ENCODE results near the gene ADSS2.
"Not testable (repeated sequence)": the region's sequence is repeated elsewhere in the genome, so short reads cannot be mapped to it uniquely, and the experiment has no call there.

The ADSS2 gene

GRCh38 chr1:244365262-244365661 lies 86.4 kb downstream of the ADSS2 start:
- not testable (repeated sequence) for DNase-seq (ENCODE audit: low spot score)

- DNase-seq (ENCODE audit: low spot score): no peak
Measured at GRCh38 chr1:244362476-244362875, 89.2 kb downstream of the ADSS2 start.

- DNase-seq (ENCODE audit: low spot score): no peak
Measured at GRCh38 chr1:244361764-244362473, 89.8 kb downstream of the ADSS2 start.

Data from HuH-7 (cell line).